ENCODE results near the gene SEH1L.
"Not testable (repeated sequence)": the region's sequence is repeated elsewhere in the genome, so short reads cannot be mapped to it uniquely, and the experiment has no call there.

The SEH1L gene

DNA sequence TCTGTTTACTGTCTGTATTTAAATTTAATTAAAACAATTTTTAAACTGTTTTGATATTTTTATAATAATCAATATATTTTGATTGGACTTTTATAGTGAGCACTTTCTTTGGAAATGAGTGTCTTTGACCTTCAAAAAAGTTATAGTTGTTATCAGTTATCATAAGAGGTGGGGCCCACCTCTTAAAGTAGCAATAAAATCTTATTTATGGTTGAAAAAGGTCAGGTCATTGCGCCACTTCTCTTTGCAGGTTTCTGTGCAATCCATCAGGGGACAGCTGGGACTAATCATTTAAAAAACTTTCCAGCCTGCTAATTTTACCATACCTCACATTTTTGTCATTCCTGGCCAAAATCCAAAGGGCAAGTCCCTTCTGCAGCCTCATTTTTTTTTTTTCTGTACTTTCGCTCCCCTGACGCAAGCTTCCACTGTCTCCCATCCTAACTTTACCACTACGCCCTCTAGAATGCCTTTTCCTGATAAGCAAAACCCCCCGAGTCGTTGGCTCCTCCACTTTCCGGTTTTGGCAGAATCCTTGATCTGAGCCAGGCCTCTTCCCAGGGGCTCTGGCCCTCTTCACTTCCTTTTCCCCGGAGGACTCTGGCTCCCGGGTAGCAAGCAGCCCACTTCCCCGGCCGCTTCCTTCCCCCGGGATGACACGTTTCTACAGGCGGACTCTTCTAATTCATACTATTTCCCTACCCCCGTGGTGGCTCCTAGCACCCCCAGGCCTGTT lies 1.1 kb upstream of the SEH1L start:
- DNase-seq, result peak; percentile 10

- peak; percentile 79 for DNase-seq
Observed at GRCh38 chr18:12948050-12948804, 416 bp downstream of the SEH1L start.

DNA sequence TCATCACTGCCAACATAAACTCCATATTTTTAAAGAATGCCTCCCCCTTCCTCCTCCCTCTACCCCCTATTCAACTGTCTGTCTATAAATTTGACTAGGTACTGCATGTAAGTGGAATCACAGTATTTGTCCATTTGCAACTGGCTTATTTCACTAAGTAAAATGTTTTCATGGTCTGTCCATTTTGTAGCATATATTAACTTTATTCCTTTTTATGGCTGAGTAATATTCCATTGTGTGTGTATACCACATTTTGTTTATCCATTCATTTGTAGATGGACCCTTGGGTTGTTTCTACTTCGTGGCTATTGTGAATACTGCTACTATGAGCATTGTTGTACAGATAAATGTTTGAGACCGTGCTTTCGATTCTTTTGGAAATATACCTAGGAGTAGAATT lies 10.7 kb downstream of the SEH1L start:
- no peak for DNase-seq

DNA sequence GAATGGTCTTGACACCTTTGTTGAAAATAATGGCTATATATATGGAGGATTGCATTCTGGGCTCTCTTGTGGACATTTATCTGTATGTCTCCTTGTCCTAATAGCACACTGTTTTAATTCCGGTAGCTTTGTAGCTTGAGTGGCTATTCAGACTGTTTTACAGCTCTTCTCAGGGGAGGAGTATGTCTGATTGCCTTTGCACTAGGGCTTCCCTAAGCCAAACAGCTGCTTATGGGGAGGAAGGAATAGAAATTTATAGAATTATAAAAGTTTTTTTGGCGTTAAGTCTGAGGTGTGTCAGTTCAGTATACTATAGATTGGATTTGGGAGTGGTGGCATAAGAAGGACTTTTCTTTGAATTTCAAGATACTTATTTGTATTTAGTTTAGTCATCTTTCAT lies 12.6 kb downstream of the SEH1L start:
- no peak for DNase-seq

GRCh38 chr18:12960853-12961397 lies 13.1 kb downstream of the SEH1L start:
- no peak for DNase-seq

GRCh38 chr18:12963069-12963468 lies 15.3 kb downstream of the SEH1L start:
- DNase-seq, result no peak

GRCh38 chr18:12968115-12968514 lies 20.3 kb downstream of the SEH1L start:
- no peak for DNase-seq

DNA sequence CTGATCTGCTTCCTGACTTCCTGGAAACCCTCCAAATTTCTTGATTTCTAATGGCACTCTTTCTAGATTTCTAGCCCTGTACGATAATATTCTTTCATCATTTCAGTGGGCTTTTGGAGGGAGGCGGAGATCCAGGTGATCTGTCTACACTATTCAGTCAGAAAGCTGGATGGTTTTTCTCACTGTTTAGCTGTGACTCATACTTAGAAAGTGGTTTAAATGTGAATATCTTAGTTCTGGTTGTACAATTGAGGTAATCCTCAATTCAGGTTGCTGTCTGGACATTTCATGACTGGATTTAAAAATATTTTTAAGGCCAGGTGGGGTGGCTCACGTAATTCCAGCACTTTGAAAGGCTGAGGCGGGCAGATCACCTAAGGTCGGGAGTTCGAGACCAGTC lies 20.8 kb downstream of the SEH1L start:
- DNase-seq, result no peak

- no peak for DNase-seq
Observed at GRCh38 chr18:12973562-12974213, 25.9 kb downstream of the SEH1L start.

DNA sequence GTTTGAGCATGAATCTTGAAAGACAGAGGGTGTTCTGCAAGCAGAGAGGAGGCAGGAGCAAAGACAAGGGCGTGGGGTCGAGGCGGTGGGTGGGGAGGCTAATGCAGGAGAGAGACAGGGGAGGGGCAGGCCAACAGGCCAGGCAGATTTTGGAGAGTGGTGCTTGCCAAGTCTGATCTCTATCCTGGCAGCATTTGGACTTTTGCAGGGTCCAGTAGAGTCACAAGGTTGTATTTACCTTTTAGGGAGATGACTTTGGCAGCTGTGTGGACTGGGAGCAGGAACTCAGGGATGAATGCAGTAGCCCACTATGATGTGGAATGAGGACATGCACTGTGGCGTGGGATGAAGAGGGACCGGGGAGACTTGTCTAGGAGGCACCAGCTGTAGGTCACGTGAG lies 27.7 kb downstream of the SEH1L start:
- no peak for DNase-seq

GRCh38 chr18:12976305-12976704 lies 28.5 kb downstream of the SEH1L start:
- DNase-seq, result no peak

DNA sequence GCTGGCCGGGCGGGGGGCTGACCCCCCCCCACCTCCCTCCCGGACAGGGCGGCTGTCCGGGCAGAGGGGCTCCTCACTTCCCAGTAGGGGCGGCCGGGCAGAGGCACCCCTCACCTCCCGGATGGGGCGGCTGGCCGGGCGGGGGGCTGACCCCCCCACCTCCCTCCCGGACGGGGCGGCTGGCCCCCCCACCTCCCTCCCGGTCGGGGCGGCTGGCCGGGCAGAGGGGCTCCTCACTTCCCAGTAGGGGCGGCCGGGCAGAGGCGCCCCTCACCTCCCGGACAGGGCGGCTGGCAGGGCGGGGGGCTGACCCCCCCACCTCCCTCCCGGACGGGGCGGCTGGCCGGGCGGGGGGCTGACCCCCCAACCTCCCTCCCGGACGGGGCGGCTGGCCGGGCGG lies 32.3 kb downstream of the SEH1L start:
- DNase-seq, result not testable (repeated sequence)

DNA sequence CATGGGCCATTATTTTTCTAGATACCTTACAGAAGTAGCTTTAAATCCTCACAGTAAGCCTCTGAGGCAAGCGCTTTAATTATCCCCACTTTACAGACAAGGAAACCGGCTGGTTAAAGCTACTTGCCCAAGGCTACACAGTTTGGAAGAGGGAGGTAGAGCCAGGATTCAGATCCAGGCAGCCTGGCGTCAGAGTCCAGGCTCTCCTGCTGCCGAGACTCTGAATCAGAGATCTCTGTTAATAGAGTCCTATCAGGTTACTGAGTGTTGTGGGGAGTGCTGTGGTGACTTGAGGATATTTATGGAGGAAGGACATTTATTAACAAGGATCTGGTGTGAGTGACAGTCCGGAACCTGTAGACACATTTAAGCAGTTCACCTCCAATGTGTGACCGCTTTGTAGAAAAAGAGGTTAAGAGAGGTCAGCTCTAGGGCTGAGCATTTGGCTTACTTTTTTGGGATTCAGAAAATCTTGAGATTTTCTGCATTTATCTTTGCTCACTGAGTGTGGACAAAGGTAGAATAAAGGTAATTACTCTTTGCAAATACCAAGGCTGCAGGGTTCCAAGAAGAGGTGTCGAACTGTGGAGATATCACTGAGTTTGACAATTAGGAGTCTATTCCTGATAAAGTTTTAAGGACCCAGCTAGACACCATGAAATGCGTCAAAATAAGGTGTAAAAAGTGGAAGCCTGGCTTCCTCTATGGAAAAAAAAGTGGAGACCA lies 41.7 kb downstream of the SEH1L start:
- DNase-seq, result no peak

DNA sequence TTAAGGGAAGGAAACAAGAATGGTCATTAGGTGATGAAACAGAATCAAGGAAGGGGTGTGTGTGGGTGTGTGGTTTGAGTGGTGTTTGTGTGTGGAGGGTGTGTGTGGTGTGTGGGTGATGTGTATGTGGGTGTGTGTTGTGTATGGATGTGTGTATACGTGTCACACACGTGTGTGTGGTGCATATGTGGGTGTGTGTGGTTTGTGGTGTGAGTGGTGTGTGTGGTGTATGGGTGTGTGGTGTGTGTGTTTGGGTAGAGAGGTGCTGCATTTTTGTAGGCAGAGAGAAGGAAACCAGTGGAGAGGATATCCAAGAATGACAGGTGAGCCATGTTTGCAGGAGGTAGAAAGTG lies 42.3 kb downstream of the SEH1L start:
- no peak for DNase-seq

- DNase-seq, result no peak
Observed at GRCh38 chr18:12990641-12990966, 42.8 kb downstream of the SEH1L start.

DNA sequence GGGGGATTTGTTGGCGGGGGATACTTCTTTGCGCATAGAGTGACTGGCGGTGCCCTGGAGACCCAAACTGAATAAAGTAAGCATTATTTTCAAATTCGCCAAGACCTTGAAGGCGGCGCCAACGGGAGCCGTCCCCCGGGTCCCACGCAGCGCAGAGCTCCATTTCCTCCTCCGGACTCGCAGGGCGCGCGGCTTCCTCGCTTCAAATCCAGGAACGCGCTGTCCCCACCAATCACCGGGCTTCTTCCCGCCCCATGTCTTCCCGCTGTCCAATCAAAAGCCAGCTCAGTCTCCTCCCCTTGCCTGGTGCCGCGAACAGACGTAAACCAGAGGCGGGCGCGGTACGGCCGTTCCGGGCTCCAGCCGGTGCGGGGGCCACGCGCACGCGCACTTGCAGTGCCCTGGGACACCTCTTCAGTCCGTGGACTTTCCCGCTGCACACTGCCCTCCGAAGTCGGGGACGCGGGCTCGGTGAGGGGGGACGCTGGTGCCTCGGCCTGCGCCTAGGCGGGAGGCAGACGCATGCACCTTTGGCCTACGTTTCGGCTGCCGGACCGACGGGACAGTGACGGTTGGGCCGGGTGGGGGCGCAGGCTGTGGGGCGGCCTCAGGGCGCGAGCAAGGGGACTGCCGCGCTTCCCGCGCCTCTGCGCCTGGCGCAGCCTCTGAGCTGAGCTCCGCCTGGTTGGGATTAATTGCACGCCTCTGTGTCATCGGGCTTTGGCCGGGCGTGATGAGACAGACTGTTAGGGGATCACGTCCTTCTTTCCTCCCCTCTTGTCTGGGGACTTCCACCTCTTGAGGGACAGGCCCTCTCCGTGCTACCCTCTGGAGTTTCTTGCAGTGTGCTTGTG lies 43.4 kb downstream of the SEH1L start, which contains the start of gene CEP192:
CEP192 (plus strand) TSS at position 396 of the 854 bp plus-strand sequence. CDS start 8,063 bp downstream, outside the sequence.
- peak; percentile 94 for DNase-seq

- DNase-seq, result no peak
Observed at GRCh38 chr18:12991821-12992179, 44.0 kb downstream of the SEH1L start.

- no peak for DNase-seq
Observed at GRCh38 chr18:12993439-12993838, 45.6 kb downstream of the SEH1L start.

- DNase-seq, result no peak
Observed at GRCh38 chr18:12995424-12995823, 47.6 kb downstream of the SEH1L start.

GRCh38 chr18:12995952-12996477 lies 48.2 kb downstream of the SEH1L start:
- DNase-seq, result no peak

- no peak for DNase-seq
Observed at GRCh38 chr18:12996661-12997292, 49.0 kb downstream of the SEH1L start.

Measured in SHP77 treated with DMSO at 0.1 percent for 48 hours (cell line).